ENCODE results near the gene CDKAL1. TPM values are rescaled to one million over a fixed set of nuclear protein-coding genes. Genes with fewer than 3 reads are reported as not detected.

Gene CDKAL1
- total RNA-seq, 4 donors from 2014 or later: 11.8 to 21.4 (median 13.8) TPM

GRCh38 chr6:21123507-21124436 is 589.5 kb downstream of the CDKAL1 start:
- DNase-seq (ENCODE audit: low spot score) (no peak), ATAC-seq (ENCODE audit: low FRiP score) (no peak)
- TF ChIP-seq, protein P1, sequence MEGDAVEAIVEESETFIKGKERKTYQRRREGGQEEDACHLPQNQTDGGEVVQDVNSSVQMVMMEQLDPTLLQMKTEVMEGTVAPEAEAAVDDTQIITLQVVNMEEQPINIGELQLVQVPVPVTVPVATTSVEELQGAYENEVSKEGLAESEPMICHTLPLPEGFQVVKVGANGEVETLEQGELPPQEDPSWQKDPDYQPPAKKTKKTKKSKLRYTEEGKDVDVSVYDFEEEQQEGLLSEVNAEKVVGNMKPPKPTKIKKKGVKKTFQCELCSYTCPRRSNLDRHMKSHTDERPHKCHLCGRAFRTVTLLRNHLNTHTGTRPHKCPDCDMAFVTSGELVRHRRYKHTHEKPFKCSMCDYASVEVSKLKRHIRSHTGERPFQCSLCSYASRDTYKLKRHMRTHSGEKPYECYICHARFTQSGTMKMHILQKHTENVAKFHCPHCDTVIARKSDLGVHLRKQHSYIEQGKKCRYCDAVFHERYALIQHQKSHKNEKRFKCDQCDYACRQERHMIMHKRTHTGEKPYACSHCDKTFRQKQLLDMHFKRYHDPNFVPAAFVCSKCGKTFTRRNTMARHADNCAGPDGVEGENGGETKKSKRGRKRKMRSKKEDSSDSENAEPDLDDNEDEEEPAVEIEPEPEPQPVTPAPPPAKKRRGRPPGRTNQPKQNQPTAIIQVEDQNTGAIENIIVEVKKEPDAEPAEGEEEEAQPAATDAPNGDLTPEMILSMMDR (IDR thresholded peaks at IDR 0.05): no peak

DNA sequence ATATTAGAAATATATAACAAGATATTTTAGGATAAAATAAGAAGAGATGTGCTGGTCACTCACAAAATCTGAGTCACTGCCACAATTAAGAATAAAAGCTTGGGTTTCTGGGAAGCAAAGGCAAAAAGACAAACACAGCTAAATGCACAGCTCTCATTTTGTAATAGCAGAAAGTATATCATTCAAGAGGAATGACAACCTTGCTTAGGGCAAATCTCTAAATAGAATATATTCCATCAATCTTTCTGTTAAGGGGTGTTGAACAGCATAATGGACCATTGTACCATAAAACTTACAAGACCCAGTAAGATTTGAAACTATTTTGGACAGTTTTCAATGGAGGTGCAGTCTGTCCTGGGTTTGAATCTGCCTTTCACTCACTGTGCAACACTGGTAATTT is 594.3 kb downstream of the CDKAL1 start:
- TF ChIP-seq, protein P1 (IDR thresholded peaks at IDR 0.05): no peak
- DNase-seq (ENCODE audit: low spot score): no peak
- ATAC-seq (ENCODE audit: low FRiP score): no peak

GRCh38 chr6:21131406-21131805 is 597.1 kb downstream of the CDKAL1 start:
- DNase-seq (ENCODE audit: low spot score): no peak
- TF ChIP-seq, protein P1 (IDR thresholded peaks at IDR 0.05): no peak
- no peak for ATAC-seq (ENCODE audit: low FRiP score)

GRCh38 chr6:21132446-21132845 is 598.2 kb downstream of the CDKAL1 start:
- TF ChIP-seq, protein P1 (IDR thresholded peaks at IDR 0.05): no peak
- ATAC-seq (ENCODE audit: low FRiP score) (no peak), DNase-seq (ENCODE audit: low spot score) (no peak)

- DNase-seq (ENCODE audit: low spot score) (no peak), ATAC-seq (ENCODE audit: low FRiP score) (no peak)
- TF ChIP-seq, protein P1 (IDR thresholded peaks at IDR 0.05): no peak
Observed at GRCh38 chr6:21132856-21133838, 598.9 kb downstream of the CDKAL1 start.

DNA sequence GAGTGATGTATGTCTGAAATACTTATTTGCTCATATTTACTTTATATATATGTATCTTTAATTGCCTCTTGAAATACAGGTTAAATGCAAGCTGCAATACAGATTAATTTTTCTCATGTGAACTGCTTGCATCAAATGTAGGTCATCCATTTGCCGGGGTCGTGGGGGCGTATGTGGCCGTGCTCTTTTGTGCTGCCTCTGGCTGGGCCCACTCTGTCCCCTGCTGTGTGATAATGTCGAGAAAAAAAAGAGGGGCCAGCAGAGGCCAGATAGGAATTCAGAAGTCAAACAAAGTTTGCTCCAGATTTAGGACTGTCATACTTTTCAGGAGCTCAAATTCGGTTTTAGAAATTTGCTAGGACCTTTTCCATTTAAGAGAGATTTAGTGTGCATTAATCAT is 599.6 kb downstream of the CDKAL1 start:
- ATAC-seq (ENCODE audit: low FRiP score) (no peak), DNase-seq (ENCODE audit: low spot score) (no peak)
- TF ChIP-seq, protein P1 (IDR thresholded peaks at IDR 0.05): no peak

Data from omental fat pad (tissue), 4 donors.